Activated T-helper 17 cell treated with anti-CD3 and anti-CD28 coated beads, Interleukin-2, amount 50 U/mL, for 72 hours (primary cell): ENCODE results near the gene NFIB. TPM values are rescaled to one million over a fixed set of nuclear protein-coding genes. Genes with fewer than 3 reads are reported as not detected.

ENCODE experiments used
- ATAC-seq: fragments of 150-1000 bp; cut with Tn5 transposase; replicated peaks from 2 replicates; pipeline ENCODE4 v1.10.0; 2021; ENCODE audit warnings: mild to moderate bottlenecking, moderate library complexity
- H3K27ac Mint-ChIP-seq: one replicate; pipeline ENCODE4 v1.8.0; 2022; ENCODE audit warnings: mixed read lengths
- H3K27me3 Mint-ChIP-seq: one replicate; pipeline ENCODE4 v1.8.0; 2022; ENCODE audit warnings: mixed read lengths
- H3K36me3 Mint-ChIP-seq: one replicate; pipeline ENCODE4 v1.8.0; 2022; ENCODE audit warnings: low read depth, mild to moderate bottlenecking, mixed read lengths
- H3K4me1 Mint-ChIP-seq: one replicate; pipeline ENCODE4 v1.8.0; 2022; ENCODE audit warnings: mixed read lengths
- H3K4me3 Mint-ChIP-seq: one replicate; pipeline ENCODE4 v1.8.0; 2022; ENCODE audit warnings: mild to moderate bottlenecking, mixed read lengths
- H3K9me3 Mint-ChIP-seq: one replicate; pipeline ENCODE4 v1.8.0; 2022; ENCODE audit warnings: mixed read lengths
- total RNA-seq, 2 donors: library from RNA; stranded (reverse); gene quantifications; one replicate each; pipeline ENCODE4 v1.2.3, GENCODE V29; 2022

Gene NFIB
- total RNA-seq, result under 1 TPM in 1 of 2 donors, not detected in 1; 0.15 TPM

DNA sequence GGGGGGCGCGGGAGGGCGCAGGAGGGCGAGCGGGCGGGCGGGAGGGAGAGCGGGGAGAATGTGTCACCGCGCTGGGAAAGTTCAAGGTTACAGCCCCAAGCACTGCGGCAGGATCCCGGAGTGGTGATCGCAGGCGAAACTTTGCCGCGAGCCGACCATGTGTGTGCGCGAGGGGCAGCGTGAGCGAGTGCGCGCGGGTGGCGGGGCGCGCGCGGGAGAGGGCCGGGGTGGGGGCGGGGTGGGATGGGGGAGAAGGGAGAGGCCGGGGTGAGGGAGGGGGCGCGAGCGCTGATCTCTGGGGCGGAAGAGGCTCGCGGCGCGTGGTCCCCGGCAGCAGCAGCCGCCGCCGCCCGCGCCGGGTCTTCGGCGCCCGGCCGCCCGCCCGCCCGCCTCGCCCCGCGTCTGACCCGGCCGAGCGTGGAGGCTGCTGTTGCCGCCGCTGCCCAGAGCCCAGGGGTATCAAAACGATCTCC is at the start of gene NFIB:
TSS of gene NFIB (minus strand) at position 191 of the 473 bp plus-strand sequence. CDS start 630 bp downstream, outside the sequence.
- H3K27ac Mint-ChIP-seq, result no peak within 1 kb of the TSS

DNA sequence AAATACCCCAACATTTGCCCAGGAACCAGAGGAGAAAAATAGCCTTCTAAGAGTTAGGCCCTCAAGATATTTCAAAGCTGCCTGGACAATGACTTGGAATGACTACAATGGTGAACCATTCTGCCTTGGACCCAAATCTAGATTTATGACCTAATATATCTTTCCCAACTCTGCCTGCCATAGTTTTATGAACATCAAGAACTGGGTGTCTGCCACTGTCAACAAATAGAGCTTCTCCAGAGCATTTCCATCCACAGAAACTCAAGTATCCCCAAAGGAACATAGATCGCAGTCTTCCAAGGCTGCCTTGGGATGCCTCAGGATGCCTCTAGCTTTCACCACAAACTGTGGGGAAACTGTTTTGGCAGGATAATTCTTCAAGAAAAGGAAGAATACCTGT is 48.2 kb upstream of the NFIB start:
- Mint-ChIP-seq H3K36me3 (no peaks in the 10 kb centered on the region), H3K27ac (no peak overlapping the region), H3K27me3 (peaks cover 13% of the 10 kb centered on the region), H3K9me3 (peaks cover 2% of the 10 kb centered on the region), H3K4me1 (no peaks in the 10 kb centered on the region), H3K4me3 (no peak overlapping the region)
- ATAC-seq, result no peak

More for the DNA sequence above, at the start of gene NFIB:
- Mint-ChIP-seq H3K4me3 (peak within 1 kb of the TSS; percentile 76), H3K27me3 (peaks cover 42% of the 10 kb centered on the region), H3K9me3 (no peaks in the 10 kb centered on the region), H3K36me3 (peaks cover 20% of the 10 kb centered on the region), H3K4me1 (peaks cover 10% of the 10 kb centered on the region)
- peak; percentile 31 for ATAC-seq

DNA sequence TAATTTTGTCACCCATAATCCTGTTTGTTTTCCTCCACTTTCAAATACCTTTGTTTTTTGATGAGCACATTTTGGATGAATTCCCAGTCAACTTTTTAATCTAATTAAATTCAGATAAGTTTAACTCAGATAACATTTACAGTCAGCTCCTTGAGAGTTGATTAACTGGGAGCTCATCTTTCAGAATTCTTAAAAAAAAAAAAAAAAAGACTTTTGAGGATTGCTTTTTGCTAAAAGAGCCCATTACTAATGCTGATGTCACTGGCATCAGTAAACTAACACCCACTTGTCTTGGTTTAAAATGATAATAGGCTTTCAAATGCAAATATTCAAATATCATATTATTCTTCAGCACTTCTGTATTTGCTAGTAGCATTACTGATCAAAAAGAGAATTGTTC is 47.1 kb upstream of the NFIB start:
- no peaks in the 10 kb centered on the region for H3K4me1 Mint-ChIP-seq
- H3K4me3 Mint-ChIP-seq, result no peak overlapping the region
- peaks cover 9% of the 10 kb centered on the region for H3K27me3 Mint-ChIP-seq
- H3K9me3 Mint-ChIP-seq, result no peaks in the 10 kb centered on the region
- H3K36me3 Mint-ChIP-seq, result no peaks in the 10 kb centered on the region
- ATAC-seq, result no peak
- H3K27ac Mint-ChIP-seq, result no peak overlapping the region

GRCh38 chr9:14358523-14358922 is 44.6 kb upstream of the NFIB start:
- Mint-ChIP-seq H3K4me1 (no peaks in the 10 kb centered on the region), H3K4me3 (no peak overlapping the region)
- ATAC-seq, result no peak

GRCh38 chr9:14356351-14357265 is 42.7 kb upstream of the NFIB start:
- Mint-ChIP-seq H3K4me1 (no peaks in the 10 kb centered on the region), H3K9me3 (no peaks in the 10 kb centered on the region), H3K27ac (no peak overlapping the region), H3K27me3 (peaks cover 33% of the 10 kb centered on the region), H3K4me3 (no peak overlapping the region), H3K36me3 (no peaks in the 10 kb centered on the region)
- ATAC-seq, result no peak

More at GRCh38 chr9:14358523-14358922, 44.6 kb upstream of the NFIB start:
- H3K27ac Mint-ChIP-seq, result no peak overlapping the region
- H3K36me3 Mint-ChIP-seq, result no peaks in the 10 kb centered on the region
- H3K9me3 Mint-ChIP-seq, result no peaks in the 10 kb centered on the region
- H3K27me3 Mint-ChIP-seq, result peaks cover 17% of the 10 kb centered on the region

- no peaks in the 10 kb centered on the region for H3K36me3 Mint-ChIP-seq
- no peaks in the 10 kb centered on the region for H3K4me1 Mint-ChIP-seq
- no peaks in the 10 kb centered on the region for H3K9me3 Mint-ChIP-seq
- H3K27me3 Mint-ChIP-seq, result peaks cover 57% of the 10 kb centered on the region
- no peak overlapping the region for H3K27ac Mint-ChIP-seq
- H3K4me3 Mint-ChIP-seq, result no peak overlapping the region
- ATAC-seq, result no peak
These were observed 40.3 kb upstream of the NFIB start for GRCh38 chr9:14354201-14354600.

DNA sequence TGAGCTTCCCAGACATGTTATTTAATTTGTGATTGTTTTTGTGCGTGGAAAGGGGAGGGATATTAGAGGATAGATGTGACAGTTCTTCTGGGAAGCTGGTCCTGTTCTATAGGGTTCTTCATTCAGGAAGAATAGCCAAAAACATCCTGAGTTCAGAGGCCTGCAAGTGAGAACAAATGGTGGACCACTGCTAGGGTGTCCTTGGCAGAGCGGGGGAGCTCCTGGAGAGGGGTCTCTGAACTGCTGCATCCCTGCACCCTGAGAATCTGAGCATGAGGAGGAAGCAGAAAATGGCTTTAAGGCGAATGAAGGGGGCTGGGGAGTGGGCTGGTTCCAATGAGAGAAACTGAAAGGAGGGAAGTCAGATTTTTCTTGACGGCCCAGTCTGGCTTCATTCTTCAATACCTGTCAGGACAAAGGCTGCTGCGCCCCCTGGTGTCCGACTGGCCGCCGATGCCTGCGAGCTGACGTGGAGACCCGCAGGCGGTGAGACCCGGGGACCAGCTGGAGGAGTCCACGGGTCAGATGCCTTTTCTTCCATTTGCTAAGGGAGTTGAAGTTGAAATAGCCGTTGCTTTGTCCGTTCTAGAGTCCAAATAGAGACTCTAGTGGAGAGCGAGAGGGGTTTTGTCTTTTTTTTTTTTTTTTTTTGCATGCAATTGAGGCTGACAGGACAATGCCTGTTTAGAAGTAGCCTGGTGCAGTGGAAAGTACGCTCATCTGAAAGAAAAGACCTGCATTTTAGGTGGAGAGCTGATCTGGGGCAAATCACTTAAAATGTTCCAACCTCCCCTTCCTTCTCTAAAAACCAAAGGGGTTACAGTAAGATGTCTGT is 39.5 kb upstream of the NFIB start:
- peak; percentile 77 for ATAC-seq
- Mint-ChIP-seq H3K4me3 (no peak overlapping the region), H3K4me1 (no peaks in the 10 kb centered on the region), H3K9me3 (no peaks in the 10 kb centered on the region), H3K36me3 (no peaks in the 10 kb centered on the region), H3K27ac (no peak overlapping the region), H3K27me3 (peaks cover 64% of the 10 kb centered on the region)

DNA sequence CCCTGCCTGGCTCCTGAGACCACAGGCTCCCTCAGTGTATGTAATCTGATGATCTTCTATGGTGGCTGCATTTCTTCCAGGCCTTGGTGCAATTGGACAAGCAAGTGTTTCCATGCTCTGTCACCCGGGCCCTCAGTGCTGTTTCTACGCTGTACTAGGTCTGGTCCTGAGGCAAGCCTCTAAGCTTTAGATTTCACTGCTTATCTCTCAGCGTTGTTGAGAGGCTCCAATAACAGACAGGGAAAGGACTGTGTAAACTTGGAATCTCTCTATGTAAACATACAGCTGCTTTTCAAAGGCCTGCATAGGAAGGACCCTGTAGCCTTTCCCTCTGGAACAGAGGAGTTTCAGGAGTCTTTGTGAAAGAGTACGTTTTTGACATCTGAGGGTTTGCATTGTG is 38.6 kb upstream of the NFIB start:
- no peaks in the 10 kb centered on the region for H3K36me3 Mint-ChIP-seq
- H3K27me3 Mint-ChIP-seq, result peaks cover 66% of the 10 kb centered on the region
- no peak overlapping the region for H3K4me3 Mint-ChIP-seq
- no peaks in the 10 kb centered on the region for H3K4me1 Mint-ChIP-seq
- no peak for ATAC-seq
- H3K9me3 Mint-ChIP-seq, result no peaks in the 10 kb centered on the region
- H3K27ac Mint-ChIP-seq, result no peak overlapping the region

DNA sequence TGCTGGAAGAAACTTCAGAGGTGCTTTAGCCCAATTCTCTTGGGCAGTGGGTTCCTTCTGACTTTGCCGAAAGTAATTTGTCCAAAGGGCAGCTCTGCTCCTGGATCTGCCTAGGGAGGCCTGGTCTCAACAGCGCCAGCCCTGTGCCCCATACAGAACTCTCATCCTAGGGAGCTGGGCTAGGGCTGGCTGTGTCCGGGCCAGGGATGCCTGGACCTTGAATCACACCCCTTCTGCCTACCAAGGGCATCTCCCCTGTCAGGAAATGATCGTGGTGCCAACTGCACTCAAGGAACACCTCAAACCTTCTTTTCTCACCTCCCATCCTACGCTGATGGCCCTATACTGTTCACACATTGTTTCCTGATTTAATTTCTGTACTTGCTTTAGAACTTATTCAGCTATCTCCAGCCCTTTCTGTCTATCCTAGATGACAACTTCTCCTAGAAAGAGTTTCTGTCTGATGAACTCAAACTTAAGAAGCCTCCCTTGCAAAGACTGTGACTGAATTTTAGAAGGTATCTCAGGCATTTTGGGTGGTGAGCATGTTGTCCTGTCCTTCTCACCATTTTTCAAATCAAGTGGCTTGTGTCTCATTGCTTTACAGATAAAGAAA is 37.4 kb upstream of the NFIB start:
- no peak for ATAC-seq

DNA sequence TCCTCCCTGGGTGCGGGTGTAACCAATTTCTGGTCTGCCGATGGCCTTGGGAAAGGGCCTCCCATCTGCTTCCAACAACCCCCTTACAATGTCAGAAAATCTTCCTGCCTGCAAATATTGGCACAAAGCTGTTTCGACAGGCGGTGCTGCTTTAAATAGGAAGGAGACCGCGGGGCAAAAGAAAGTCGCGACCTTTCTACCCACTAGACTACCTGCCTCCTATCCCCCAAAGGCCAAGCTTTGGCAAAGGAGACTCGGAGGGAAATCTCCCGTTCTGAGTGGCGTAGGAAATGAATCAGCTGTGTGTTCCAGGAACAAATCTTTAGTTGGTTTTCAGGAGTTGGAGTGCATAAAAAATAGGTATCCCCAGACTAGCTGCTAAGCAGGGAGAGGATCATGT is 36.8 kb upstream of the NFIB start:
- Mint-ChIP-seq H3K9me3 (no peaks in the 10 kb centered on the region), H3K27me3 (peaks cover 77% of the 10 kb centered on the region), H3K36me3 (no peaks in the 10 kb centered on the region), H3K27ac (no peak overlapping the region), H3K4me3 (no peak overlapping the region), H3K4me1 (no peaks in the 10 kb centered on the region)
- no peak for ATAC-seq

More for the DNA sequence above, 37.4 kb upstream of the NFIB start:
- Mint-ChIP-seq H3K9me3 (no peaks in the 10 kb centered on the region), H3K27ac (no peak overlapping the region), H3K36me3 (no peaks in the 10 kb centered on the region), H3K4me3 (no peak overlapping the region), H3K27me3 (peaks cover 75% of the 10 kb centered on the region), H3K4me1 (no peaks in the 10 kb centered on the region)

DNA sequence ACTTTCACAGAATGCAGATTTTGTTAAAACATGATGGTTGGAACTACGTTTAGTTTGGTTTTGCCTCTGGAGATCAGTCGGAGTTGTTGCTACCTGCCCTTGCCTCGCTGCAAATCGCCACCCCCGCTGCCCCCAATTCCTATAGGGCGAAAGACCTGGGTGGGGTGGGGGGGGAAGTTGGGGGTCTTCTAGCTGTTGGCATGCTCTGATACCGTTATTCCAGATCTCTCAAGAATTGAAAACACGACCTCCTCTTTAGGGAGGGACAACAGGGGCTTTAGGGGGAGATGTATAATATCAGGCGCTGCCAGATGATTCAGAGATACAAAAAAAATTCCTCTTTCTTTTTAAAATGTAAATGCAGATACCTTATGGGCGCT is 36.4 kb upstream of the NFIB start:
- Mint-ChIP-seq H3K27me3 (peaks cover 77% of the 10 kb centered on the region), H3K4me3 (no peak overlapping the region), H3K4me1 (no peaks in the 10 kb centered on the region), H3K27ac (no peak overlapping the region), H3K9me3 (no peaks in the 10 kb centered on the region), H3K36me3 (no peaks in the 10 kb centered on the region)
- no peak for ATAC-seq

DNA sequence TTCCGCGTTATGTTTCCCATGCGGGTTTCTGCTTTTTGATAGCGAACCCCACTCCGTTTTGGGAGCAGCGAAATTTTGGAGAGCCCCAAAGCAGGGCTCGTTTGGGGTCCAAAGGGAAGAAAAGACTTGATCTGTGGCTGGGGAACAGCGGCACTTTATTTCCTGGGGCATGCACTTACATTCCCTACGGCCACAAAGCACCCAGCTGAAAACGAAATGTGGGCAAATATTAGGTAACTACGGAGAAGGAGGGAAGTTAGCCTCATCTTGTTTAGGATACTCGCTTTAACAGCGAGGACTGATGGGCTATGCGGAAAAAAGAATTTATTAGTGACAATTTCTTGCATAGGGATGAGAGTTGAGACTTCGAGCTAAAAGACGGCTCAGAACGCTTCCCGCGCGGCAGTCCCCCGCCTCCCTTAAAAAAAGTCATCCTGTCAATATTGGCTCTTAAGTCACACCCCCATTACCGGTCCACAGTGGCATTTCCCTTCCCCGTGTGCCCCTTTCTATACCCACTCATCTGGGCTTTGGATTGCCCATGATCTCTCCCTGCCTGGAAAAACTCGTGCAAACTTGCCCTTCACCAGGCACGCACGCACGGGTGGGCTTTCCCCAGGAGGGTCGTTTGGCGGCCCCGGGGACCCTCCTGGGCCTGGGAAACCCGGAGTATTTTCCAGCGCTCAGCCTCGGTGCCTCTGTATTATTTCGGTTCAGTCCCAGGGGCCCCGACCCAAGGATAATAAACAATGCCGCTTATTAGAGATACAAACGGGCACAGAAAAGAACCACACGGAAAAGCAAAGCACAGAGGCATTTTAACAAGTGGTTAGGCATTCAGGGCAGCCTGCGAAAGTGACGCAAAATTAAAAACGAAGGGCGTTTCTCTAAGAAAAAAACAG is 35.8 kb upstream of the NFIB start:
- Mint-ChIP-seq H3K9me3 (no peaks in the 10 kb centered on the region), H3K27me3 (peaks cover 72% of the 10 kb centered on the region), H3K4me1 (no peaks in the 10 kb centered on the region), H3K36me3 (no peaks in the 10 kb centered on the region), H3K27ac (no peak overlapping the region), H3K4me3 (no peak overlapping the region)
- no peak for ATAC-seq

DNA sequence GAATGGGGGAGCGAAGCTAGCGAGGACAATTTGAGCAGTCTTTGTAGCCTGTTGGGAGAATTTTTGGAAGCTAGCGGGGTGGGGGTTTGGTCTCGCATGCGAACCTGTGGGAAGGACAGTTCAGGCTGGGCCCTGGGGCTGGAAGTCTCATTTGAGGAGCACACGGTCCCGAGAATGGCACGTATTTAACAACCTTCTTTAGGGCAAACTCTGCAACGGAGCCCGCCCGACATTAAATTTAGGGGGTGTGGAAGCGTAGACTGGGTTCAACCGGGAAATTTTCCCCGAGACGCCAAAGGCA is 35.2 kb upstream of the NFIB start:
- Mint-ChIP-seq H3K36me3 (no peaks in the 10 kb centered on the region), H3K9me3 (no peaks in the 10 kb centered on the region), H3K4me3 (no peak overlapping the region), H3K27me3 (peaks cover 67% of the 10 kb centered on the region), H3K4me1 (no peaks in the 10 kb centered on the region), H3K27ac (no peak overlapping the region)
- ATAC-seq, result no peak
